HL-60/S4 treated with retinoic acid at 250 ng/mL for 4 days and 3 days (cell line): ENCODE data around the gene RAD52.

ENCODE experiments used
- in situ Hi-C: fragments of 300-500 bp; cut with MboI; formaldehyde crosslinking; loops from 2 replicates; pipeline ENCODE4 v1.7.0; 2022; ENCODE audit warnings: low sequenced_read_pairs

Gene RAD52

DNA sequence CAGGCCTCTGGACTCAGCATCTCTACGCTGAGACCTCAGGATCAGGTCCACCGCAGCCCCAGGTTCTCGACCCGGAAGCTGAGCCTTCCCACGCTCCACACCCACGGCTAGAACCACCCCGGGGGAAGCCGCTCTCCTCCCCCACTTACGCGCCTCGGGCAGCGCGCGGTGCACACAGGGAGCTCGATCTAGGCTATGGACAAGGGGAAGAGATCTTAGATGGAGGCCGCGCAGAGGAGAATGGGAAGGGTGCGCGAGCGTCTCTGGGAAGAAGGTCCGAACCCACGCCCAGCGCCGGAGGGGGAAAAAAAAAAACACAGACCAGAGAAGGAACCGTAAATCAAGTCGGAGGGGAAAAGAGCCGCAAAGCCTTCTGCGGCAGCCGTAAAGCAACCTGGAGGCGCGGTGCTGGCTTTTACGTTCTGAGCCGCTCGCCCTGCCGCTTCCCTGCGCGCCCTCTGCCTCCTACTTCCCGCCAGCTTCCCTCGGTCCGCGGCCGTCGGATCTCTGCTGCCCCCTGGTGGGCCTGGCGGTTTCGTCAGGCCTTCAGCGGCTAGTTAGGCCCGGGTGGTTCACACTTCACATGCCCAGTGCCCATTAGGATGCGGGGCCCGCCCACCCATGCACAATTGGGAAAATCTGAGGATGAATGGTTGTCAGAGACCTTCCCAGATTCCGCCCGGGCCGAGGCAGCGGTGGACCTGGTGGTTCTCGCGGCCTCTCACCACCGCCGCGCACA is at the start of gene RAD52:
TSS of gene RAD52 (minus strand) at position 242 of the 739 bp plus-strand sequence. CDS start 16,636 bp downstream, outside the sequence.
- in situ Hi-C loops, result no loop called here

DNA sequence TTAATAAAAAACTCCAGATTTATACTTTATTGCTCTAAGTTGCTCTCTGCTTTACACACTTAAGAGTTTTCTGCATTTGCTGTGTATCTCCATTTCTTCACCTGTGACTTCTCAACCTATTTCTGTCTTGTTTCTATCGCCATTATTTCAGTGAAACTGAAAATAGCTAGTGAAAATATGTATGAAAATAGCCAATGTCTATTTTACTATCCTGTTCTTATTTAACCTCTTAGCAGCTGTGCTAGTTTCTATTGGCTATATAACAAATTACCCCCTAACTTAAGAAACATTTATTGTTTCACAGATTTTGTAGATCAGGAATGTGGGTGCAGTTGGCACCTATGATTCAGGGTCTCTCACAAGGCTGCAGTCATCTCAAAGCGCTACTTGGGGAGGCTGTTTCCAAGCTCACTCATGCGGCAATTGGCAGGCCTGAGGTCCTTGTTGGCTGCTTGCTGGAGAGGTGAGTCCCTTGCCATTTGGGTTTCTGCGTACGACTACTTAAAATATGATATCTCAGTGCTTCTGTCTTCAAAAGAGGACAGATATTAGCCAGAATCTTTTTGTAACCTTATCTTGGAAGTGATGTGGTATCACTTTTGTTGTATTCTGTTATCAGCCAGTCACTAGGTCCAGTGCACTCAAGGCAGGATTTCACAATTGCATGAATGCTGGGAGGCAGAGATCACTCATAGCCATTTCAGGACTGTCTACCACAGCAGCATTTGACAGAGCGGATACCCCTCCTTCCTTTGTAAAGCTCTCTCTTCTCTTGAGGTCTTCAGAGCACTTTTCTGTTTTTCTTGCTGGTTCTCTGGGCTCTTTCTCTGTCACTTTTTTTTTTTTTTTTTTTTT is 48.8 kb upstream of the RAD52 start:
- in situ Hi-C loops, result no loop called here

DNA sequence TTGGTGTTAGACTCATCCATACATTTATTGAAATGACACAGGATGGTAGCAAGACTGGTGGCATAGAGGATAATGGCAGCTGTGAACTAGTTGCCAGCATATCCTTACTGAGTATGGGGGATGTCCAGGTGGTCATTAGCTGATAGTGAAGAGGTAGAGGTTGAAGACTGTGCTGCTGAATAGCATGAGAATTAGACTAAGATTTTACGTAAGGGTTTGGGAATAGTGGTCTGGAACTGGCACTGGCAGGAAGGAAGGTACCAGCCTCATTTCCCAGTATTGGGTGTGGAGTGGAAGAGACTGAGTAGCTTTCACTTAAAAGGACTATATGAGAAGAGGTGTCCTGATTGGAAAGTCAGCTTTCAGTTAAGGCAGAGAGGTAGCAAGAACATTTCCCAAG is 48.0 kb upstream of the RAD52 start:
- in situ Hi-C loops, result no loop called here

DNA sequence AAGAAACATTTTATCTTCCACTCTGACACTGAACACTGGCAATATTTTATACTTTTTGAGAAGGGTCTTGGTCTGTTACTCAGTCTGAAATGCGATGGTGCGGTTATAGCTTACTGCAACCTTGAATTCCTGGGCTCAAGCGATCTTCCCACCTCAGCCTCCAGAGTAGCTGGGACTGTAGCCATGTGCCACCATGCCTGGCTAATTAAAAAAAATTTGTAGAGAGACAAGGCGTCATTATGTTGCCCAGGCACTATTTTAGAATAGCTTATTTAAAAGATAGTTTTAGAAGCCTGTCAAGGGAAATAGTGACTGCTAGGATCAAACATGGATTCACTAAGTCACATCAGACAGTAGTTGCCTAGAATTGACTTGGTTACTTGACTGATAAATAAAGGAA is 47.4 kb upstream of the RAD52 start:
- in situ Hi-C loops, result no loop called here

DNA sequence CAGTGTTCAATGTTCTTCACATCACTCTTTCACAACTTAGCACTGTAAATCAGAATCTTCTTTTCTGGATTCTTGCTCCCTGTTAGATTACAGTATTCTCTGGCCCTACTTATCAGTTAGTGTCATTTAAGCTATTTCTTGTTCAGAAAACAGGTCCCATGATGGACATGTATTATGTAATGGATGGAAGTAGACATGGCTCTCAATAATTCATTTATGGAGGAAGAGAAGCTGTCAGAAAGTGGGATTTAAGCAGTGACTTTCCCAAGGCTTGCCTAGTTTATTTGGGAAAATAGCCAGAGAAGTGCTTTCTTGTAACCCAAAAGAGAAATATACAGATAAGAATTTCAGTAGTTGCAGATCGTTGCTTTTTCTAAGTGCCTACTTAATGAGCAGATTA is 43.2 kb upstream of the RAD52 start:
- in situ Hi-C loops, result no loop called here

- in situ Hi-C loops, result no loop called here
Measured at GRCh38 chr12:991350-992333, 42.1 kb upstream of the RAD52 start.

DNA sequence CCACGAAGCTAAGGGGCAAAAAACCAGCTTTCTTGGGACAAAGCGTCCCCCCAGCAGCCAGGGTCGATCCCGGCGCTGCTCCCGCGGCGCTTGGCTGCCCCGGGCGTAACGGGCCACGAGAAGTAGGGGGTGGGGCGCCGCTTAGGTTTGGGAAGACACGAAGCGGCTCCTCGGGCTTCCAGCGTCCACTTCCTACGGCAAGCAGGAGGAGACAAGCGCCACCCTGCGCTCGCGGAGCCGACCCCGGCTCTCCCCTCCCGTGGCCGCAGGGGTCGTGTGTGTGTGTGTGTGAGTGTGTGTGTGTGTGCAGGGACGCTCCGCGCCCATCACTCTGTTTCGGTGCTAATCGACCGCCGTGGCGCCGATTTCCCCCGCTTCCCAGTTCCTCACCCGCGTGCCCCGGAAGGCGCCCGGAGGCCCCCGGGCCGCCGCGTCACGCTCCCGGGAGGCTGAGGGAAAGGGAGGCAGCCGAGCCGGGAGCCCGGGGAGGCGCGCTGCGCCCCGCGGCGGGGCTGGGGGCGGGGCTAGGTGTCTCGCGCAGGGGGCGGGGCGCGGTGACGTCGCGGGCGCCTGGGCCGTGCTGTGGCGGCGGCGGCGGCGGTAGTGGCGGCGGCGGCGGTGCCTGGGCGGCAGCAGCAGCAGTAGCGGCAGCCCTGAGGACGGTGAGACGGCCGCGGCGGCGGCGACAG is 41.3 kb upstream of the RAD52 start, which contains the start of gene ERC1:
TSS of gene ERC1 (plus strand) at position 563 of the 689 bp plus-strand sequence. CDS start 36,681 bp downstream, outside the sequence.
- in situ Hi-C loops, result no loop called here

GRCh38 chr12:989751-990660 is 40.5 kb upstream of the RAD52 start:
- in situ Hi-C loops, result no loop called here

DNA sequence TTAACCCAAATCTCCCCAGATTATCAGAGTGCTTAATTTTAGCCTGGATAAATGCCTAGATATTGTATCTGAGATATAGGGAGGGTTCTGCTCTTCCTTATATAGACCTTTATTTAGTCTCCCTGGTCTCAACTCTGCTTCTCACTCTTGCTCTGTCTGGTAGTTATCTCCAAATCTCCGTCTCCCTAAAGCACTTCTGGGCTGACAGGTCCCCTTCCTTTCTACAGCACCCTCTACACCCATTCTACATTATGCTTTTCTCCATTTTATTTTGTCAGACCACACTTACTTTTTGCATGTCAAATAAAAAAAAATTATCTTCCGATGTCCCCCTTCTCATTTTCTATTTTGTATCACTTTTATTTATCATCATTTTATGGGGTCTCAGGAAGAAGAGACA is 39.6 kb upstream of the RAD52 start:
- in situ Hi-C loops, result no loop called here

DNA sequence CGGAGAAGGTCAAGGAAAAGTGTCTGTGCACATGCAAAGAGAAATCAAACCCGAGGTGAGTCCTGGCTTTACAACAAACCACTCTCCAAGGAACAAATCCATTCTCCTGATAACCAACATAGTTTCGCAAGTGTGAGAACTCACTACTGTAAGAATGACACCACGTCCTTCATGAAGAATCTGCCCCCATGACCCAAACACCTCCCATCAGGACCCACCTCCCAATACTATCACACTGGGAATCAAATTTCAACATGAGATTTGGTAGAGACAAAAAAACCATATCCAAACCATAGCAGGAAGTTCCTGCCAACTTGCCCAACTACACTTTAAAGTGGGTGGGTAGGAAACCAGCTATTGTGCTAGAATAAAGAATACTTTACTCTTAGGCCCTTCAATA is 39.2 kb upstream of the RAD52 start:
- in situ Hi-C loops, result no loop called here

- in situ Hi-C loops, result no loop called here
Measured at GRCh38 chr12:981961-982360, 32.5 kb upstream of the RAD52 start.

- in situ Hi-C loops, result no loop called here
Measured at GRCh38 chr12:981176-981828, 31.8 kb upstream of the RAD52 start.

DNA sequence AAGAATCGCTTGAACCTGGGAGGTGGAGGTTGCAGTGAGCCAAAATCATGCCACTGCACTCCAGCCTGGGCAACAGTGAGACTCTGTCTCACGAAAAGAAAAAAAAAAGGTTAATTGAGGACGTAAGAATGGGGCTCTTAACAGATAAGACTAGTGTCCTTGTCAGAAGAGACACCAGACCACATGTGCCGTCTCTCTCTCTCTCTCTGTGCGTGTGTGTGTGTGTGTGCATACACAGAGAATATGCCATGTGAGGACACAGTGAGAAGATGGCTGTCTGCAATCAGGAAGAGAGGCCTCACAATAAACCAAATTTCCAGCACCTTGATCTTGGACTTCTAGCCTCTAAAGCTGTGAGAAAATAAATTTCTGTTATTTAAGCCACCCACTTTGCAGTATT is 29.9 kb upstream of the RAD52 start:
- in situ Hi-C loops, result no loop called here

- in situ Hi-C loops, result no loop called here
Measured at GRCh38 chr12:977156-977555, 27.7 kb upstream of the RAD52 start.

DNA sequence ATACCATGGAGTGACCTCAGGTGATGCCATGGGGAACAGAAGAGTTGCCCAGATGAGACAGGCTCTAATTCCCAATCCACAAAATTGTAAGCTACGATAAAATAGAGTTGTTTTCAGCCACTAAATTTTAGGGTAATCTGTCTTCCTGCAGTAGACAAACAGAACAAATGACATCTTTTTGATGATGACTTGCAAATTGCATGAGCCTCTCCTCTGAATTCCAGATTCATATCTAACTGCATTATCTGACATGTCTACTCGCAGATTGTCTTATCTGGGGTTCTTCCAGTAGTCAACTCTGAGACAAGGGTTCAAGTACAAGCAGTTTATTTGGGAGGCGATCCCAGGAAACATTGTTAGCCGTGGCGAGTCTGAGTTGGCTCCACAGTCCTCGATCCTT is 27.1 kb upstream of the RAD52 start:
- in situ Hi-C loops, result no loop called here

- in situ Hi-C loops, result no loop called here
Measured at GRCh38 chr12:974271-974862, 24.9 kb upstream of the RAD52 start.

DNA sequence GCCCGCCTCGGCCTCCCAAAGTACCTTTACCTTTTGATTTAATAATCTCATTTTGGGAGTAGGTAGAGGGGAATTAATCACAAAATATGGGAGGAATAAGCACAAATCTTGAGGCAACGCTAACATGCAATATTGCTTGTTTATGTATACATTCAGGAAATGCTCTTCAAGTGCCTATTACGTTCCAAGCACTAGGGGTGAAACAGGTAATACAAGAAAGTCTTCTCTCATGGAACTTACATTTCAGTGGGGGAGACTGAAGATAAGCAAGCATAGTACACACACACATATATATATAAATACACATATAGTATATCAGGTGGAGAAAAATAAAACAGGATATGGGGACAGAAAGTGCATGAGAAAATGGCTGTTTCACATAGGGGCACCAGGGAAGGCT is 22.5 kb upstream of the RAD52 start:
- in situ Hi-C loops, result no loop called here

DNA sequence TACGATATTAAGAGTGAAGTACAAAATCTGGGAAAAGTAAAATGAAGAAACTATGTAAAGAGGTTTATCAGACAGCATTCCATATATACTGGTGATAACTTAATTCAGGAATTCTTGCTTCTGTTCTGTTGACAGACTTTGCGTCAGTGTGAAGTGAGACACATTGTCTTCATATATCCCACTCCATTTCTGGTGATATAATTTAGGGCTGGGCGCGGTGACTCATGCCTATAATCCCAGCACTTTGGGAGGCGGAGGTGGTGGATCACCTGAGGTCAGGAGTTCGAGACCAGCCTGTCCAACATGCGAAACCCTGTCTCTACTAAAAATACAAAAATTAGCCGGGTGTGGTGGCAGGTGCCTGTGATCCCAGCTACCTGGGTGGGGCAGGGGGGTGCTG is 20.3 kb upstream of the RAD52 start:
- in situ Hi-C loops, result no loop called here
